CD14-positive monocyte (primary cell): ENCODE data around the gene CHRNG. TPM values are rescaled to one million over a fixed set of nuclear protein-coding genes. Genes with fewer than 3 reads are reported as not detected.

Source experiments
- DNase-seq, 3 donors: peaks; one replicate each; pipeline ENCODE4 v3.0.0-alpha.2; 2011 to 2022
- H2AFZ ChIP-seq: 2 replicates; pipeline ENCODE4 v1.6.0; 2012; ENCODE audit warnings: mild to moderate bottlenecking, low read depth, low read length, inconsistent platforms; ENCODE audit not compliant: insufficient read depth, poor library complexity, severe bottlenecking
- H3K27ac ChIP-seq, 2 donors: 1 replicate in 1 of 2; 2 replicates in 1 of 2; pipeline ENCODE4 v1.5.1; 2012 to 2013; ENCODE audit warnings: low read length in 2 of 2, control low read depth in 1 of 2, inconsistent platforms in 1 of 2, low read depth in 1 of 2, mild to moderate bottlenecking in 1 of 2
- H3K27me3 ChIP-seq, 2 donors: one replicate each; pipeline versions ENCODE4 v1.6.0 to v1.6.1; 2011 to 2013; ENCODE audit warnings: low read length in 2 of 2; ENCODE audit not compliant: control insufficient read depth in 2 of 2, insufficient read depth in 2 of 2
- H3K36me3 ChIP-seq, 2 donors: replicated peaks in 1 of 2; 1 replicate in 1 of 2; 2 replicates in 1 of 2; pipeline versions ENCODE4 v1.5.1 to v1.6.1; 2012 to 2013; ENCODE audit warnings: low read length in 2 of 2, control low read depth in 1 of 2, inconsistent platforms in 1 of 2, mild to moderate bottlenecking in 1 of 2; ENCODE audit not compliant: insufficient read depth in 2 of 2, control insufficient read depth in 1 of 2
- H3K4me1 ChIP-seq, 2 donors: 1 replicate in 1 of 2; 2 replicates in 1 of 2; pipeline versions ENCODE4 v1.5.1 to v1.6.1; 2012 to 2013; ENCODE audit warnings: low read length in 2 of 2, control low read depth in 1 of 2, inconsistent platforms in 1 of 2, mild to moderate bottlenecking in 1 of 2, moderate library complexity in 1 of 2; ENCODE audit not compliant: insufficient read depth in 2 of 2, control insufficient read depth in 1 of 2
- H3K4me2 ChIP-seq: replicated peaks from 2 replicates; pipeline ENCODE3; 2012; ENCODE audit warnings: low read length, moderate library complexity, mild to moderate bottlenecking; ENCODE audit not compliant: poor library complexity, severe bottlenecking; ENCODE audit errors: extremely low read depth
- H3K4me3 ChIP-seq, 3 experiments: fragments of 200-600 bp in 1 of 3; sonication (generic) in 1 of 3; replicated peaks in 1 of 3; 1 replicate in 2 of 3; 2 replicates in 1 of 3; pipeline ENCODE4 v1.5.1; 2011 to 2013; ENCODE audit warnings: low read length in 3 of 3, mild to moderate bottlenecking in 3 of 3, control low read depth in 2 of 3, low read depth in 2 of 3, inconsistent platforms in 1 of 3, moderate library complexity in 1 of 3
- H3K79me2 ChIP-seq: 2 replicates; pipeline ENCODE4 v1.6.0; 2012; ENCODE audit warnings: mild to moderate bottlenecking, control low read depth, inconsistent platforms, low read length, moderate library complexity; ENCODE audit not compliant: insufficient read depth
- H3K9ac ChIP-seq: 2 replicates; pipeline ENCODE4 v1.6.0; 2017; ENCODE audit warnings: low read length, mild to moderate bottlenecking; ENCODE audit not compliant: insufficient read depth, poor library complexity, severe bottlenecking
- H3K9me3 ChIP-seq, 2 donors: replicated peaks in 1 of 2; 1 replicate in 1 of 2; 2 replicates in 1 of 2; pipeline versions ENCODE4 v1.5.1 to v1.6.1; 2012 to 2013; ENCODE audit warnings: low read length in 2 of 2, control low read depth in 1 of 2; ENCODE audit not compliant: control insufficient read depth in 1 of 2, insufficient read depth in 1 of 2
- H4K20me1 ChIP-seq: 2 replicates; pipeline ENCODE4 v1.6.0; 2012; ENCODE audit warnings: mild to moderate bottlenecking, low read length, control low read depth, moderate library complexity; ENCODE audit not compliant: insufficient read depth
- H3K27ac Mint-ChIP-seq, 7 donors: one replicate each; pipeline ENCODE4 v1.8.0; 2020; ENCODE audit warnings: mild to moderate bottlenecking in 7 of 7, mixed read lengths in 7 of 7, moderate library complexity in 6 of 7, inconsistent platforms in 2 of 7
- H3K27me3 Mint-ChIP-seq, 3 donors: one replicate each; pipeline ENCODE4 v1.8.0; 2021 to 2022; ENCODE audit warnings: low read depth in 3 of 3, mild to moderate bottlenecking in 3 of 3, mixed read lengths in 3 of 3, moderate library complexity in 3 of 3, inconsistent platforms in 1 of 3
- H3K36me3 Mint-ChIP-seq, 2 donors: one replicate each; pipeline ENCODE4 v1.8.0; 2020; ENCODE audit warnings: mixed read lengths in 2 of 2, inconsistent platforms in 1 of 2, mild to moderate bottlenecking in 1 of 2
- H3K4me1 Mint-ChIP-seq: one replicate; pipeline ENCODE4 v1.8.0; 2020; ENCODE audit warnings: mild to moderate bottlenecking, mixed read lengths
- H3K4me3 Mint-ChIP-seq, 2 donors: one replicate each; pipeline ENCODE4 v1.8.0; 2020; ENCODE audit warnings: mild to moderate bottlenecking in 2 of 2, mixed read lengths in 2 of 2, moderate library complexity in 1 of 2
- H3K9me3 Mint-ChIP-seq, 7 donors: one replicate each; pipeline ENCODE4 v1.8.0; 2020 to 2022; ENCODE audit warnings: mixed read lengths in 7 of 7, mild to moderate bottlenecking in 6 of 7, moderate library complexity in 6 of 7, inconsistent platforms in 2 of 7
- WGBS: methylation state at CpG from one replicate; pipeline ENCODE4 v1.1.5; 2013; ENCODE audit warnings: missing lambda C conversion rate; ENCODE audit not compliant: insufficient coverage; 5-methylcytosine and 5-hydroxymethylcytosine counted together
- intact Hi-C, 2 donors: fragments of 100-400 bp; cut with micrococcal nuclease; formaldehyde crosslinking; loops; one replicate each; pipeline versions ENCODE4 v1.15.0 to v1.15.1; 2023
- polyA plus RNA-seq, 3 donors: library from polyadenylated mRNA; depleted of rRNA in 1 of 3; unstranded in 2 of 3; stranded (reverse) in 1 of 3; fragments of 300-500 nt in 2 of 3; fragments of >200 nt in 1 of 3; fragmentation: Illumina TruSeq in 2 of 3; gene quantifications; 1 replicate in 2 of 3; 2 replicates in 1 of 3; pipeline ENCODE4 v1.2.3, GENCODE V29; 2012 to 2021
- TF ChIP-seq, protein P1 (sequence below): fragments of 200-600 bp; IDR thresholded peaks from one replicate; pipeline ENCODE4 v1.8.0; 2022; ENCODE audit warnings: antibody characterized with exemption, mild to moderate bottlenecking

CHRNG gene
- polyA plus RNA-seq, 3 donors, result not detected

- Histone ChIP-seq H2AFZ (no peak overlapping the region), H3K4me1 (no peaks in the 10 kb centered on the region), H3K9ac (no peak overlapping the region), H3K4me2 (no peak overlapping the region), H3K4me3 (no peak overlapping the region), H3K27me3 (no peaks in the 10 kb centered on the region), H4K20me1 (peaks cover 51% of the 10 kb centered on the region), H3K27ac (no peak overlapping the region), H3K36me3 (peaks cover 85 to 99% of the 10 kb centered on the region in 2 donors), H3K9me3 (no peaks in the 10 kb centered on the region), H3K79me2 (no peaks in the 10 kb centered on the region)
- WGBS, result 99% methylated on average over 6 of the region's 7 CpGs
- Mint-ChIP-seq H3K4me3 (no peak overlapping the region), H3K36me3 (peaks cover 88 to 98% of the 10 kb centered on the region in 2 donors), H3K4me1 (peaks cover 4% of the 10 kb centered on the region), H3K9me3 (peaks cover 0 to 1% (median 0%) of the 10 kb centered on the region in 7 donors), H3K27ac (peak overlapping the region in 1 of 7 donors; percentile 6), H3K27me3 (no peaks in the 10 kb centered on the region)
- TF ChIP-seq, protein P1, sequence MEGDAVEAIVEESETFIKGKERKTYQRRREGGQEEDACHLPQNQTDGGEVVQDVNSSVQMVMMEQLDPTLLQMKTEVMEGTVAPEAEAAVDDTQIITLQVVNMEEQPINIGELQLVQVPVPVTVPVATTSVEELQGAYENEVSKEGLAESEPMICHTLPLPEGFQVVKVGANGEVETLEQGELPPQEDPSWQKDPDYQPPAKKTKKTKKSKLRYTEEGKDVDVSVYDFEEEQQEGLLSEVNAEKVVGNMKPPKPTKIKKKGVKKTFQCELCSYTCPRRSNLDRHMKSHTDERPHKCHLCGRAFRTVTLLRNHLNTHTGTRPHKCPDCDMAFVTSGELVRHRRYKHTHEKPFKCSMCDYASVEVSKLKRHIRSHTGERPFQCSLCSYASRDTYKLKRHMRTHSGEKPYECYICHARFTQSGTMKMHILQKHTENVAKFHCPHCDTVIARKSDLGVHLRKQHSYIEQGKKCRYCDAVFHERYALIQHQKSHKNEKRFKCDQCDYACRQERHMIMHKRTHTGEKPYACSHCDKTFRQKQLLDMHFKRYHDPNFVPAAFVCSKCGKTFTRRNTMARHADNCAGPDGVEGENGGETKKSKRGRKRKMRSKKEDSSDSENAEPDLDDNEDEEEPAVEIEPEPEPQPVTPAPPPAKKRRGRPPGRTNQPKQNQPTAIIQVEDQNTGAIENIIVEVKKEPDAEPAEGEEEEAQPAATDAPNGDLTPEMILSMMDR, result no peak
- no peak for DNase-seq
- intact Hi-C loops, result no loop called here
Measured at GRCh38 chr2:232571026-232571474, 31.6 kb downstream of the CHRNG start.

GRCh38 chr2:232573042-232573441 lies 33.5 kb downstream of the CHRNG start:
- H2AFZ ChIP-seq, result no peak overlapping the region
- H3K4me3 Mint-ChIP-seq, result no peak overlapping the region
- no peaks in the 10 kb centered on the region for H3K27me3 ChIP-seq
- H3K4me1 Mint-ChIP-seq, result peaks cover 2% of the 10 kb centered on the region
- H3K27me3 Mint-ChIP-seq, result no peaks in the 10 kb centered on the region
- H3K9ac ChIP-seq, result no peak overlapping the region
- no peaks in the 10 kb centered on the region for H3K9me3 ChIP-seq
- H3K4me2 ChIP-seq, result no peak overlapping the region
- no peak overlapping the region for H3K4me3 ChIP-seq
- no peaks in the 10 kb centered on the region for H3K4me1 ChIP-seq
- no peak overlapping the region for H3K27ac ChIP-seq
- peaks cover 82 to 98% of the 10 kb centered on the region in 2 donors for H3K36me3 Mint-ChIP-seq
- DNase-seq, result no peak
- no peaks in the 10 kb centered on the region for H3K79me2 ChIP-seq
- H3K27ac Mint-ChIP-seq, result no peak overlapping the region
- TF ChIP-seq, protein P1, result no peak
- H3K9me3 Mint-ChIP-seq, result peaks cover 0 to 1% (median 0%) of the 10 kb centered on the region in 7 donors
- intact Hi-C loops, result no loop called here
- peaks cover 39% of the 10 kb centered on the region for H4K20me1 ChIP-seq
- H3K36me3 ChIP-seq, result peaks cover 76 to 99% of the 10 kb centered on the region in 2 donors
